ENCODE data around the gene CEP85L.

DNA sequence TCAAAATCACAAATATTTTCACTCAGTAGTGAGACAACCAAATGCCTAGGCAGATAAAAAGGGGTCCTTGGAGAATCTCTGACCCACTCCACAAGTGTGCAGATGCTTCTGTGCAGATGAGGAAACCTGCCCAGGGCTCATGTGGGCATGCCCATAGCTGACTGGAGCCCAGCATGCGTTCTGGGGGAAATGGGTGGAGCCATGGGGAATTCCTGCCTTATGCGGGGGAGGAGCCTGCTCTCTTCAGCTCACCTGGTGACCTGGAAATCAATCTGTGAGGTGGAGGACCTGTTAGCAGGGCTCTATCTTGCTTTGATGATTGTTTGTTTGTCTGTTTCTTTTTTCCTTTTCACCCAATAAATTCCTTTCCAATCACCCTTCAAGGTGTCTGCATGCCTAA is 126.7 kb downstream of the CEP85L start:
- TF ChIP-seq TAF1 (IDR thresholded peaks at IDR 0.05; ENCODE audit: low read depth, low read length) (no peak), POLR2A (IDR thresholded peaks at IDR 0.05; ENCODE audit: low read depth, low read length) (no peak), POLR2AphosphoS5 (IDR thresholded peaks at IDR 0.05; ENCODE audit: low read depth, low read length) (no peak)
